Measurements from ENCODE around the gene CCL21. TPM values are rescaled to one million over a fixed set of nuclear protein-coding genes. Genes with fewer than 3 reads are reported as not detected.

The CCL21 gene
- total RNA-seq, 2 donors from 2014 or later, result 32.6 to 40.2 TPM

DNA sequence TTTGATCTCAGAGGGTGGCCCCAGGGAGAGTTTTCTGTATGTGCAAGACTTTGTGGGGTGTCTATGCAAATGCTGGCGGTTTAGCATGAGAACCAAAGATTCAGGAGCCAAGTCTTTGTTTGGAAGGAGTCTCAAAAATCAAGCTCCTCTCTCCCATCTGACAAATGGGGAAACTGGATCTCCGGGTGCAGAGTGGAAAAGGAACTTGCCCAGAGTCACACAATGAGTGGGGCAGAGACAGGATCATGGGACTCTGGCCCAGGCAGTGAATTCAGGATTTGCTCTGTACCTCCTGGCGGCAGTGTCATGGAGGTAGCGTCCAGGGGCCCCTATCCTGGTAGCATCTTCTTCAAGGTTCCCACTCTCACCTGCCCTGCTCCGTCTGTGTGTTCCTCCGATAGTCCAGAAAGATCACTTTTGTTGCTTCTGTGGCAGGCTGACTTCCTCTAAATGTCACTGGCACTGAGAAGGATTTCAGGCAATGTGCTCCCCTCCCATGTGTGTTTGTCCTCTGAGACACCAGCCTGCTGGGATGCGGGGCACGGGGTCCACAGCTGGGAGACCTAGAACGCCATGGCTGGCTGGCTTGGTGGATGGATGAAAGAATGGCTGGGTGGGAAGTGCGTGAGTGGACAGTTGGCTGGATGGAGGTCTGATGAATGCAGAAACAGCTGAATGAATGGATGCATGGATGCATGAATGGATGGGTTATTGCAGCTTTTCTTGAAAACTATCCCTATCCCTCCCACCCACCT is 22.5 kb downstream of the CCL21 start:
- Histone ChIP-seq H3K4me1 (no peaks in the 10 kb centered on the region), H3K4me3 (no peak overlapping the region), H3K36me3 (replicated peaks in 1 of 2; ENCODE audit: insufficient read depth in 1 of 2, low read depth in 2 of 2) (no peaks in the 10 kb centered on the region), H3K27me3 (no peaks in the 10 kb centered on the region), H3K27ac (no peak overlapping the region), H3K9me3 (no peaks in the 10 kb centered on the region)
- intact Hi-C loops (cut with DNase I), result no loop called here
- WGBS, 2 donors, result 85 to 86% methylated on average over 10 of the region's 10 CpGs
- DNase-seq (no peak), ATAC-seq (no peak)
- TF ChIP-seq POLR2A (IDR thresholded peaks at IDR 0.05), result no peak
- TF ChIP-seq, protein P1, sequence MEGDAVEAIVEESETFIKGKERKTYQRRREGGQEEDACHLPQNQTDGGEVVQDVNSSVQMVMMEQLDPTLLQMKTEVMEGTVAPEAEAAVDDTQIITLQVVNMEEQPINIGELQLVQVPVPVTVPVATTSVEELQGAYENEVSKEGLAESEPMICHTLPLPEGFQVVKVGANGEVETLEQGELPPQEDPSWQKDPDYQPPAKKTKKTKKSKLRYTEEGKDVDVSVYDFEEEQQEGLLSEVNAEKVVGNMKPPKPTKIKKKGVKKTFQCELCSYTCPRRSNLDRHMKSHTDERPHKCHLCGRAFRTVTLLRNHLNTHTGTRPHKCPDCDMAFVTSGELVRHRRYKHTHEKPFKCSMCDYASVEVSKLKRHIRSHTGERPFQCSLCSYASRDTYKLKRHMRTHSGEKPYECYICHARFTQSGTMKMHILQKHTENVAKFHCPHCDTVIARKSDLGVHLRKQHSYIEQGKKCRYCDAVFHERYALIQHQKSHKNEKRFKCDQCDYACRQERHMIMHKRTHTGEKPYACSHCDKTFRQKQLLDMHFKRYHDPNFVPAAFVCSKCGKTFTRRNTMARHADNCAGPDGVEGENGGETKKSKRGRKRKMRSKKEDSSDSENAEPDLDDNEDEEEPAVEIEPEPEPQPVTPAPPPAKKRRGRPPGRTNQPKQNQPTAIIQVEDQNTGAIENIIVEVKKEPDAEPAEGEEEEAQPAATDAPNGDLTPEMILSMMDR (IDR thresholded peaks at IDR 0.05), result no peak

DNA sequence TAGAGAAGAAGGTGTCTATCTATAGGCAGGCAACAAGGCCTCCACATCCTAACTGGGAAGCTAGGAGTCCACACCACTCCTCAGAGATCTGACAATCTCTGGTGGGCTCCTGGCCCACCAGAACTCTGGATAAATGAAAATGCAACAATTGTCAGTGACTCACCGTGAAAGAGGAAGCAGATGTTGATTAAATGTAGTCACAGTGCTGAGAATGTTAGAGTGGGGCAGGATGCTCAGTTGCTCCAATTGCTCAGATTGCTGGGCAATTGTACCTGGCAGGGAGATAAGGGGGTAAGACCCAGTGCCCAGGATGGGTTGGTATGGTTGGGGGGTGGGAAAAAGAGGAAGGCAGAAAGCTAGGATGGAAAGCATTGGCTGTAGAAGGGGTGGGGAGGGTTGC is 23.2 kb downstream of the CCL21 start:
- 65 to 100% methylated on average over 1 of the region's 1 CpG for WGBS, 2 donors
- H3K27me3 ChIP-seq, result no peaks in the 10 kb centered on the region
- DNase-seq (no peak), ATAC-seq (no peak)
- no peak overlapping the region for H3K27ac ChIP-seq
- intact Hi-C loops (cut with DNase I), result no loop called here
- H3K4me3 ChIP-seq, result no peak overlapping the region
- TF ChIP-seq, protein P1 (IDR thresholded peaks at IDR 0.05), result no peak
- no peak for TF ChIP-seq POLR2A (IDR thresholded peaks at IDR 0.05)
- H3K9me3 ChIP-seq, result no peaks in the 10 kb centered on the region
- no peaks in the 10 kb centered on the region for H3K36me3 ChIP-seq (replicated peaks in 1 of 2; ENCODE audit: insufficient read depth in 1 of 2, low read depth in 2 of 2)
- no peaks in the 10 kb centered on the region for H3K4me1 ChIP-seq

DNA sequence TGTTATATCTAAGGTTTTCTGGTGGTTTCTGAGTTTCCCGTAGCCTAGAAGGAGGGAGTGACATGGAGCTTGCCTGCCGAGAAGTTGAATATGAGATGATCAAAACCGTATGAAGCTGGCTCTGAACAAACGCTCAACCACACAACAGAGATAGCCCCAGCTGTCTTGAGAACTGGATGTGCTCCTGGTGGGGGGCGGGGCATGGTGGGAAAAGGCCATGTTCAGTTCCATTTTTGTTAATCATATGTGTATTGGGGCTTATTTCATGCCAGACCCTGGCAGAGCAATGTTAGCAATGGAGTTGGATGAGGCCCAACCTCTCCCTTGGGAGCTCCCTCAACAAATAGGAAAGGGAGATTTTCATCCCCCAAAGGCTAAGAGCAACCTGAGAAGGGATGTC is 23.7 kb downstream of the CCL21 start:
- intact Hi-C loops (cut with DNase I), result no loop called here
- 67 to 68% methylated on average over 5 of the region's 5 CpGs for whole genome bisulfite sequencing, 2 donors
- DNase-seq (peak in 2 of 4 donors; percentile 10 to 22), ATAC-seq (no peak)
- H3K27me3 ChIP-seq, result no peaks in the 10 kb centered on the region
- no peaks in the 10 kb centered on the region for H3K36me3 ChIP-seq (replicated peaks in 1 of 2; ENCODE audit: insufficient read depth in 1 of 2, low read depth in 2 of 2)
- TF ChIP-seq, protein P1 (IDR thresholded peaks at IDR 0.05), result no peak
- no peak for TF ChIP-seq POLR2A (IDR thresholded peaks at IDR 0.05)
- H3K4me1 ChIP-seq, result no peaks in the 10 kb centered on the region
- no peak overlapping the region for H3K4me3 ChIP-seq
- H3K9me3 ChIP-seq, result no peaks in the 10 kb centered on the region
- H3K27ac ChIP-seq, result no peak overlapping the region

DNA sequence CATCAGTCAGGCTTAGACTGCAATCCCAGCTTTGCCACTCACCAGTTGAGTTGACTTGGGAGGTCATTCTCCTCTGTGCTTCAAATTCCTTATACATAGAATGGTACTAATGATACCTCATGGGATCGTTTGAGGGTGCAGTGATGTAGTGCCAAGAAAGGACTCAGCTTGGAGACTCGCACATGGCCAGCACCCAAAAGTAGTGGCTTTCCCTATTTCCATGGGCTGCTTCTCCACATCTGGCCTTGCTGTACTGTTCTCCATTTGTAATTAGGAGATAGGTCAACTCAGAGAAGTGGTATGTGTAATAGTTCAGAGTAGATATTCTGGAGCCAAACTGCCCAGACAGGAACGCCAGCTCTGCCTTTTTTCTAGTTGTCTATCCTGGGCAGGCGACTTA is 24.3 kb downstream of the CCL21 start:
- no peaks in the 10 kb centered on the region for H3K4me1 ChIP-seq
- WGBS, 2 donors, result 88 to 91% methylated on average over 4 of the region's 4 CpGs
- intact Hi-C loops (cut with DNase I), result no loop called here
- no peak overlapping the region for H3K27ac ChIP-seq
- H3K36me3 ChIP-seq (replicated peaks in 1 of 2; ENCODE audit: insufficient read depth in 1 of 2, low read depth in 2 of 2), result no peaks in the 10 kb centered on the region
- H3K9me3 ChIP-seq, result no peaks in the 10 kb centered on the region
- ATAC-seq (no peak), DNase-seq (no peak)
- no peak overlapping the region for H3K4me3 ChIP-seq
- TF ChIP-seq, protein P1 (IDR thresholded peaks at IDR 0.05), result no peak
- no peak for TF ChIP-seq POLR2A (IDR thresholded peaks at IDR 0.05)
- H3K27me3 ChIP-seq, result no peaks in the 10 kb centered on the region

DNA sequence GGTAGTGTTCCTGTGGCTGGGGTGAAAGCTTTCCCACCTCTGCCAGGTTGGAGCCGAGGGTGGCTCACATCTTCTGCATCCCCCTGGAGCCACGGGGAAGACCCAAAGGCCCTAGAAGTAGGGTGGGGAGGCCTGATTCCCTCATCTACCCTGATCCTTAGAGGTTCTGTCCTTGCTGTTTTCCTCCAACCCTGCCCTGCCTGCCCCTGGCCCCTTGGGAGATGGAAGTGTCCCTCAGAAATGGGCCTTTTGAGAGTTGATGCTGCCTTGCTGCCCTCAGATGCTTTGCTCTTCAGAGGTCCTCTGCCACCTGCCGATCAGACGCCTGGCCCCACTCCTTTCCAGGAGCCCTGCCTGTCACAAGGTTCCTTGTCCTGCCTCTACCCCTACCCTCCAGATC is 25.1 kb downstream of the CCL21 start:
- H3K9me3 ChIP-seq, result no peaks in the 10 kb centered on the region
- H3K4me3 ChIP-seq, result no peak overlapping the region
- TF ChIP-seq, protein P1 (IDR thresholded peaks at IDR 0.05), result no peak
- no peak for TF ChIP-seq POLR2A (IDR thresholded peaks at IDR 0.05)
- 81 to 94% methylated on average over 4 of the region's 4 CpGs for WGBS, 2 donors
- DNase-seq, result no peak
- no peaks in the 10 kb centered on the region for H3K4me1 ChIP-seq
- H3K27me3 ChIP-seq, result no peaks in the 10 kb centered on the region
- no peak for ATAC-seq
- intact Hi-C loops (cut with DNase I), result no loop called here
- no peak overlapping the region for H3K27ac ChIP-seq
- no peaks in the 10 kb centered on the region for H3K36me3 ChIP-seq (replicated peaks in 1 of 2; ENCODE audit: insufficient read depth in 1 of 2, low read depth in 2 of 2)
